ENCODE measurements around the gene NDC80. TPM values are rescaled to one million over a fixed set of nuclear protein-coding genes. Genes with fewer than 3 reads are reported as not detected.

The NDC80 gene
- total and polyA plus RNA-seq, 9 of the 15 experiments (the other 6 are each of a cell fraction or from before 2014, with no cell fraction given) = 65.2 to 97.9 (median 83.3) TPM

DNA sequence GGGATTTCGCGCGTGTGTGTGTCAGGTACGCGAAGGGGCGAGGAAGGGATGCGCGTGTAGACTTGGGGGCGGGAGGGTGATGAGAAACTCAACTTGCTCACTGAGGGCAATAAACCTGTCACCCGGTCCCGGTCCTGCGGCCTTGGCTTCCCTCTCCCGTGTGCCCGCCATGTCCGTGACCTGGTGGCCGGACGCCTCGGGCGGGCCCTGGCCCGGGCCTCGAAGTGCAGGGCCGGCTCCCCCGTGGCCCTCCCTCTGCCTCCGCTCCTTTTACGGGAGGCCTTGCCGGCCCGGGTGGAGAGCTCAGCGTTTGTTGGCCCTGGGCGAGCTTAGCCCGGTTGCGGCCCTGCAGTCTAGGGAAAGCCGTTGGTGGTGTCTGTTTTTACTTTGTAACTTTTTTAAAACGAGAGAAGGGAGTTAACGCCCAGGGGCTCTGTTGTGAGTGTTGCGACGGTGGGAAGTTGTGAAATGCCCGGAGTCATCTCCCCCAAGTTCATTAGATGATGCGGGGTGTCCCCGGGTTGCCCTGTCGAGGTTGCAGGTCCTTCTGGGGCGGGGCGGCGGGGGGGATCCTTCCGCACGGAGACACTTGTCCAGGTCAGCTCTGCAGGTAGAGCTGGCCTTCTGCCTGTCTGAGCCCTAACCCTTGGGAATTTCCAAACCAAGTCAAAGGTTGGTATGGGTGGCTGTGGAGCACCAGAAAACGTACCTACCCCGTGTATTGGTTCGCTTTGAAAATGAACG lies 85.1 kb downstream of the NDC80 start (continued):
- TF ChIP-seq, protein P1, sequence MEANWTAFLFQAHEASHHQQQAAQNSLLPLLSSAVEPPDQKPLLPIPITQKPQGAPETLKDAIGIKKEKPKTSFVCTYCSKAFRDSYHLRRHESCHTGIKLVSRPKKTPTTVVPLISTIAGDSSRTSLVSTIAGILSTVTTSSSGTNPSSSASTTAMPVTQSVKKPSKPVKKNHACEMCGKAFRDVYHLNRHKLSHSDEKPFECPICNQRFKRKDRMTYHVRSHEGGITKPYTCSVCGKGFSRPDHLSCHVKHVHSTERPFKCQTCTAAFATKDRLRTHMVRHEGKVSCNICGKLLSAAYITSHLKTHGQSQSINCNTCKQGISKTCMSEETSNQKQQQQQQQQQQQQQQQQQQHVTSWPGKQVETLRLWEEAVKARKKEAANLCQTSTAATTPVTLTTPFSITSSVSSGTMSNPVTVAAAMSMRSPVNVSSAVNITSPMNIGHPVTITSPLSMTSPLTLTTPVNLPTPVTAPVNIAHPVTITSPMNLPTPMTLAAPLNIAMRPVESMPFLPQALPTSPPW (CRISPR knock-in tag; IDR thresholded peaks at IDR 0.05) = peak; percentile 77
- TF ChIP-seq ELF1 (tag; IDR thresholded peaks at IDR 0.05) (no peak), ILK (tag; IDR thresholded peaks at IDR 0.05; ENCODE audit: borderline replicate concordance, low read depth) (no peak), TCFL5 (CRISPR knock-in tag; conservative IDR thresholded peaks at IDR 0.05) (no peak), RBM22 (IDR thresholded peaks at IDR 0.05; ENCODE audit: low read depth, low read length, poor library complexity, severe bottlenecking) (peak; percentile 17), ZNF197 (CRISPR knock-in tag; IDR thresholded peaks at IDR 0.05; ENCODE audit: low read depth) (no peak), TAF7 (tag; IDR thresholded peaks at IDR 0.05) (no peak), TCF7L2 (IDR thresholded peaks at IDR 0.05; ENCODE audit: low read depth, low read length) (no peak), ZNF263 (CRISPR knock-in tag; IDR thresholded peaks at IDR 0.05; ENCODE audit: borderline replicate concordance) (no peak; the same call in 1 of the 2 replicates), L3MBTL2 (IDR thresholded peaks at IDR 0.05) (0 out of 2 replicates have a peak, but pooled peaks have one; percentile 3), PHTF2 (CRISPR knock-in tag; IDR thresholded peaks at IDR 0.05) (no peak), GTF2A2 (tag; IDR thresholded peaks at IDR 0.05) (no peak), ZNF77 (CRISPR knock-in tag; IDR thresholded peaks at IDR 0.05) (no peak), SMARCA4 (IDR thresholded peaks at IDR 0.05) (no peak; the same call in none of the 2 replicates)
- TF ChIP-seq, protein P2, sequence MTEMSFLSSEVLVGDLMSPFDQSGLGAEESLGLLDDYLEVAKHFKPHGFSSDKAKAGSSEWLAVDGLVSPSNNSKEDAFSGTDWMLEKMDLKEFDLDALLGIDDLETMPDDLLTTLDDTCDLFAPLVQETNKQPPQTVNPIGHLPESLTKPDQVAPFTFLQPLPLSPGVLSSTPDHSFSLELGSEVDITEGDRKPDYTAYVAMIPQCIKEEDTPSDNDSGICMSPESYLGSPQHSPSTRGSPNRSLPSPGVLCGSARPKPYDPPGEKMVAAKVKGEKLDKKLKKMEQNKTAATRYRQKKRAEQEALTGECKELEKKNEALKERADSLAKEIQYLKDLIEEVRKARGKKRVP (CRISPR knock-in tag; IDR thresholded peaks at IDR 0.05) = no peak
- TF ChIP-seq, protein P3, sequence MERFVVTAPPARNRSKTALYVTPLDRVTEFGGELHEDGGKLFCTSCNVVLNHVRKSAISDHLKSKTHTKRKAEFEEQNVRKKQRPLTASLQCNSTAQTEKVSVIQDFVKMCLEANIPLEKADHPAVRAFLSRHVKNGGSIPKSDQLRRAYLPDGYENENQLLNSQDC (CRISPR knock-in tag; IDR thresholded peaks at IDR 0.05) = no peak
- TF ChIP-seq, protein P4, sequence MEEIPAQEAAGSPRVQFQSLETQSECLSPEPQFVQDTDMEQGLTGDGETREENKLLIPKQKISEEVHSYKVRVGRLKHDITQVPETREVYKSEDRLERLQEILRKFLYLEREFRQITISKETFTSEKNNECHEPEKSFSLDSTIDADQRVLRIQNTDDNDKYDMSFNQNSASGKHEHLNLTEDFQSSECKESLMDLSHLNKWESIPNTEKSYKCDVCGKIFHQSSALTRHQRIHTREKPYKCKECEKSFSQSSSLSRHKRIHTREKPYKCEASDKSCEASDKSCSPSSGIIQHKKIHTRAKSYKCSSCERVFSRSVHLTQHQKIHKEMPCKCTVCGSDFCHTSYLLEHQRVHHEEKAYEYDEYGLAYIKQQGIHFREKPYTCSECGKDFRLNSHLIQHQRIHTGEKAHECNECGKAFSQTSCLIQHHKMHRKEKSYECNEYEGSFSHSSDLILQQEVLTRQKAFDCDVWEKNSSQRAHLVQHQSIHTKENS (CRISPR knock-in tag; IDR thresholded peaks at IDR 0.05) = no peak
- TF ChIP-seq, protein P5, sequence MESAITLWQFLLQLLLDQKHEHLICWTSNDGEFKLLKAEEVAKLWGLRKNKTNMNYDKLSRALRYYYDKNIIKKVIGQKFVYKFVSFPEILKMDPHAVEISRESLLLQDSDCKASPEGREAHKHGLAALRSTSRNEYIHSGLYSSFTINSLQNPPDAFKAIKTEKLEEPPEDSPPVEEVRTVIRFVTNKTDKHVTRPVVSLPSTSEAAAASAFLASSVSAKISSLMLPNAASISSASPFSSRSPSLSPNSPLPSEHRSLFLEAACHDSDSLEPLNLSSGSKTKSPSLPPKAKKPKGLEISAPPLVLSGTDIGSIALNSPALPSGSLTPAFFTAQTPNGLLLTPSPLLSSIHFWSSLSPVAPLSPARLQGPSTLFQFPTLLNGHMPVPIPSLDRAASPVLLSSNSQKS (CRISPR knock-in tag; IDR thresholded peaks at IDR 0.05) = no peak
- TF ChIP-seq, protein P6, sequence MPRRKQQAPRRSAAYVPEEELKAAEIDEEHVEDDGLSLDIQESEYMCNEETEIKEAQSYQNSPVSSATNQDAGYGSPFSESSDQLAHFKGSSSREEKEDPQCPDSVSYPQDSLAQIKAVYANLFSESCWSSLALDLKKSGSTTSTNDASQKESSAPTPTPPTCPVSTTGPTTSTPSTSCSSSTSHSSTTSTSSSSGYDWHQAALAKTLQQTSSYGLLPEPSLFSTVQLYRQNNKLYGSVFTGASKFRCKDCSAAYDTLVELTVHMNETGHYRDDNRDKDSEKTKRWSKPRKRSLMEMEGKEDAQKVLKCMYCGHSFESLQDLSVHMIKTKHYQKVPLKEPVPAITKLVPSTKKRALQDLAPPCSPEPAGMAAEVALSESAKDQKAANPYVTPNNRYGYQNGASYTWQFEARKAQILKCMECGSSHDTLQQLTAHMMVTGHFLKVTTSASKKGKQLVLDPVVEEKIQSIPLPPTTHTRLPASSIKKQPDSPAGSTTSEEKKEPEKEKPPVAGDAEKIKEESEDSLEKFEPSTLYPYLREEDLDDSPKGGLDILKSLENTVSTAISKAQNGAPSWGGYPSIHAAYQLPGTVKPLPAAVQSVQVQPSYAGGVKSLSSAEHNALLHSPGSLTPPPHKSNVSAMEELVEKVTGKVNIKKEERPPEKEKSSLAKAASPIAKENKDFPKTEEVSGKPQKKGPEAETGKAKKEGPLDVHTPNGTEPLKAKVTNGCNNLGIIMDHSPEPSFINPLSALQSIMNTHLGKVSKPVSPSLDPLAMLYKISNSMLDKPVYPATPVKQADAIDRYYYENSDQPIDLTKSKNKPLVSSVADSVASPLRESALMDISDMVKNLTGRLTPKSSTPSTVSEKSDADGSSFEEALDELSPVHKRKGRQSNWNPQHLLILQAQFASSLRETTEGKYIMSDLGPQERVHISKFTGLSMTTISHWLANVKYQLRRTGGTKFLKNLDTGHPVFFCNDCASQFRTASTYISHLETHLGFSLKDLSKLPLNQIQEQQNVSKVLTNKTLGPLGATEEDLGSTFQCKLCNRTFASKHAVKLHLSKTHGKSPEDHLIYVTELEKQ (CRISPR knock-in tag; IDR thresholded peaks at IDR 0.05) = no peak

Measured in K562 (cell line).